ENCODE results near the gene PSENEN.
"Not testable (repeated sequence)": the region's sequence is repeated elsewhere in the genome, so short reads cannot be mapped to it uniquely, and the experiment has no call there.

The PSENEN gene

DNA sequence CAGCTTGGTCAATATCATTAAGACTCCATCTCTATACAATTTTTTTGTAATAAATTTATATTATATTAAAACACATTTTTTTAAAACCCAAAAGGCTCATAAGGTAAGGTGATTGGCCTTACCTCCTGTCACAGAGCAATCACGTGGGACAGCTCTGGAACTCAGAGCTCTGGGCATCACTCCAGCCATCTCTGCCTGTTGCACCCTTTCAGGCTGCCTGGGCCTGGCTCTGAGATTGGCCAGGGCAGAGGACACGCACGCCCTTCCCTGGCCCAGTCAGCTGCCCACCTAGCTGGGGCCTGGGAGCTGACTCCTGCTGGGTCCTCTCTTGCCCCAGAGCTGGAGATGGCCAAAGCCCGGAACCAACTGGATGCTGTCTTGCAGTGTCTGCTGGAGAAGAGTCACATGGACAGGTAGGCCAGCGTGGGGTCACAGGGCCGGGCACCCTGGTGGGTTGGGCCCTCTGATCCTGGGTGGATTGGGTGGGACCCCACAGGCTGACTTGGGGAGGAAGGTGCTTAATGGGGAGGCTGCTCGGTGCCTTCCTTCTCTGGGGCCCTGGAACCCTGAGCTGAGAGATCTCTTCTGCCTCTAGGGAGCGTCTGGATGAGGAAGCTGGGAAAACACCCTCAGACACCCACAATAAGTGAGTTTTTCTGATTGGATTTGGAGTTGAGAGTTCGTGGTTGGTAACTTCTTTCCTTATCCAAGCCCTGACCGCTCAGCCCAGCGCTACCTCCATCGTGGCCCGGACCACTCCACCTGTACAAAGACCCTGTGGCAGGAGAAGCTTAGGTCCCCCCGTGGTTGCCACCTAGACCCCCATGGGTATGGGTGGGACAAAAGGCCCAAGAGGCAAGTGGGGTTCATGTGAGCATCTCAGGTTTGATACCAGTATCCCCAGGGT is 6.6 kb downstream of the PSENEN start:
- DNase-seq = no peak

DNA sequence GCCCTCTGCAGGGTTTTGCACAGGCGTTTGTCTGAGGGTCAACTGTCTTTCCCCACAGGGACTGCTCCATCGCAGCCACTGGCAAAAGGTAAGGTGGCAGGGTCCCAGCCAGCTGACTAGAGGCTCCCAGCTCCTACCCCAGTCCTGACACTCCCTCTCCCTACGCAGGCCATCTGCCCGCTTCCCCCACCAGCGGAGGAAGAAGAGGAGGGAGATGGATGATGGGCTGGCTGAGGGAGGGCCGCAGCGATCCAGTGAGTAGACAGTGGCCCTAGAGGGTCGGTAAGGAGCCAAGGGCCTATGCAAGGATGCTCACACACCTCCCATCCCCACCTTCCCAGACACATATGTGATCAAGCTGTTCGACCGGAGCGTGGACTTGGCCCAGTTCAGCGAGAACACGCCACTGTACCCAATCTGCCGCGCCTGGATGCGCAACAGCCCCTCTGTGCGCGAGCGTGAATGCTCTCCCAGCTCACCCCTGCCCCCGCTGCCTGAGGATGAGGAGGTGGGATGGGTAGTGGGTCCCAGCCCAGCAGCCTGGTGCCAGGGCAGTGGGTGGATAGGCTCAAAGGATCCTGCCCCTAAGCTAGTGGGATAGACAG is 7.4 kb downstream of the PSENEN start:
- DNase-seq = no peak

DNA sequence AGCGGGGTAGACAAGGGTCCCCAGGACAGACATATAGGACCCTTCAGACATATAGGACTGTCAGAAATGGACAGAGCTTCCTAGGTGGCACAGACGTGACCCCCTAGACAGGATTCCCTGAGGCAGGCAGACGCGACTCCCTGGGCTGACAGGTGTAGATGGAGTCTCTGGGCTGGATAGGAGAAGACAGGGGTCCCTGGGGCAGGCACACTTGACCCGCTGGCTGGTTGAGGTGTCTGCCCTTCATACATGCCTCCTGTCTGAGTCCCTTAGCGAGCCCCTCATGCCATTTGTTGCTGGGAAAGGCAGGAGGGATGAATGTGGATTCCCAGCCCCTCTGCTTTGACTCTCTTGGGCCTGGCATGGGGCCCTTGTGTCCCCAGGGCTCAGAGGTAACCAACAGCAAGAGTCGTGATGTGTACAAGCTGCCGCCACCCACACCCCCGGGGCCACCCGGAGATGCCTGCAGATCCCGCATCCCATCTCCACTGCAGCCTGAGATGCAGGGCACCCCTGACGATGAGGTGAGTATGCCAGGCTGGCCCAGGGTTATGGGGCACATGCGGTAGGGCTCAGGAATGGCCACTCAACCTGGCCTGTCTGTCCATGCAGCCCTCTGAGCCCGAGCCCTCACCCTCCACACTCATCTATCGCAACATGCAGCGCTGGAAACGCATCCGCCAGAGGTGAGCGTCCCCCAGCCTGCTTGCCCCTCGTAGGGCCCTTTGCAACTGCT is 8.4 kb downstream of the PSENEN start:
- no peak for DNase-seq

DNA sequence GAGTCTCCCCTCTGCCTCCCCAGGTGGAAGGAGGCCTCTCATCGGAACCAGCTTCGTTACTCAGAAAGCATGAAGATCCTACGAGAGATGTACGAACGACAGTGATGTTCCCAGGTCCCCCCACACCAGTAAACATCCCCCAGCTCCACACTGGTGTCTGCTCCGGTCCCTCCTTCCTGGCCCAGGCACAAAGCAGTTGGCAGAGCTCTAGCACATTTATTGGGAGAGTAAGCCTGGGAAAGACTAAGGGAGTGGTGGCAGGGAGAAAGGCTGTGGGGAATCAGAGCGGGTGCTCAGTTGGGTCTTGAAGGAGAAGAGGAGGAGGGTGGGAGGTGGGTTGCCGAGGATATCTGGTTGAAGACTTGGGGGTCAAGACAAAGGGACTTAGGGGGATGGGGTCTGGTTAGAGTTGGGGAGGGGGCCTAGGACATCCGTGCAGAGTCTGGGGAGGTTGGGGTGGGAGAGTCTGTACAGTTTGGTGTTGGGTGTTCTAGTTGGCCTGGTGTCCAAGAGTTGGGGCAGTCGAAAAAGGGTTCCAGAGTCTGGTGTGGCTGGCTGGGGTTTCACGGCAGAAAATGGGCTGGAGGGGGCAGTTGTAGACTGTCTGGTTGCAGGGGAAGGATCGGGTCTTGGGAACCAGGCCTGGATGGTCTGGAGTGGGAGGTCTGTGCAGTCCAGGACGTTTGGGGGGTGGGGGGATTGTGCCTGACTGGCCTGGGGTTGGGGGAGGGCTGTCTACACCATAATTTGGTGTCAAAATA is 9.1 kb downstream of the PSENEN start:
- DNase-seq = no peak

DNA sequence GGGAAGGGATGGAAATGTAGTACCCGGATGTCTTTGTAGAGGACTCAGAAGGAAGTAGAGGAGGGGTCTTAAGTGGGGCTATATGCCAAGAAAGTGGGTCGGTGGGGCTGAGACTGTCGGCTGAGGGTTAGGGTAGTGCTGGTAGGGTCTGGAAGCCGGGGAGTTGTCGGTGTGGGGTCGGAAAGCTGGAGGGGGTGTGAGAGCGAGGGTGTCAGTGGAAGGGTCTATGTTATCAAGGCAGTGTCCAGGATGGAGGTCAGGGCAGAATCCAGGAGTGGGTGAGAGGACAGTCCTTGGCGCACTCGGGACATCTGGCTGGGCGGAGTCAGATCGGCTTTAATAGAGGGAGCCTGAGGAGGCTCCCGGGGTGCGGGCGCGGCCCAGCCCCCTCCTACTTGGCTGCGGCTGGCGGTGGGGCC is 9.7 kb downstream of the PSENEN start:
- peak; percentile 43 for DNase-seq

DNA sequence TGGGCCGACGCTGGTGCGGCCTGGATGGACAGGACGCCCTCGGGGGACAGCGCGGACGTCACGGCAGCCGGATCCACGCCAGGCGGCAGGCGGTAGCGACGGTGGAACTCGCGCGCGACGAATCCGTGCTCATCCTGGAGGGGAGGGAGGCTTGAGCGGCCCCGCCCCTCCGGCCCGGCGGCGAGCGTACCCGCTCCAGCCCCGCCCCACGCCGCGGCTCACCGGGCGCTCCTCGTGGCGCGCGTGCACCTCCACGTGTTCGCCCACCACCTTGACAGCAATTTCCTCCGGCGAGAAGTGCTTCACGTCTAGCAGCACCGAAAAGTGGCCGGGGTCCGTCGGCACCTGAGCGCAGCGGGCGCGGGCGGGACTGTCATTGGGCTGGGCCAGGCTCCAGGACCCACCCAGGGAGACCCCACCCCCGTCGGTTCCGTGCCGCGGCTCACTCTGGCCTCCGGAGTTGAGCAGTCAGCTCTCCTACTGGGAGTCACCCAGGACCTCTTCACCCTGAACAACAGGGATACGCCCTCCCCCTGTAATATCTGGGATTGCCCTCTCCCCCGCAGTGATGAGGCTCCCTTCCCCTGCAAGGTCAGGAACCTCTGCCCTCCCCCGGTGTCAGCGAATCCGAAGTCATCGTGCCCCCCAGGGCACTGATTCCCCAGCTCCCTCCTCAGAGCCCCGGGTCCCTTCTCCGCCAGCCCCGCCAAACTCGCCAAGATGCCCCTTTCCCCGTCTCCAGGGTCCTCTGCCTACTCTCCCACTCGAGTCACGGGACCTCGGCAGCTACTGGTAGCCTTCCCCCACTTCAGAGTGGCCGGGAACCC is 10.3 kb downstream of the PSENEN start:
- peak; percentile 50 for DNase-seq

DNA sequence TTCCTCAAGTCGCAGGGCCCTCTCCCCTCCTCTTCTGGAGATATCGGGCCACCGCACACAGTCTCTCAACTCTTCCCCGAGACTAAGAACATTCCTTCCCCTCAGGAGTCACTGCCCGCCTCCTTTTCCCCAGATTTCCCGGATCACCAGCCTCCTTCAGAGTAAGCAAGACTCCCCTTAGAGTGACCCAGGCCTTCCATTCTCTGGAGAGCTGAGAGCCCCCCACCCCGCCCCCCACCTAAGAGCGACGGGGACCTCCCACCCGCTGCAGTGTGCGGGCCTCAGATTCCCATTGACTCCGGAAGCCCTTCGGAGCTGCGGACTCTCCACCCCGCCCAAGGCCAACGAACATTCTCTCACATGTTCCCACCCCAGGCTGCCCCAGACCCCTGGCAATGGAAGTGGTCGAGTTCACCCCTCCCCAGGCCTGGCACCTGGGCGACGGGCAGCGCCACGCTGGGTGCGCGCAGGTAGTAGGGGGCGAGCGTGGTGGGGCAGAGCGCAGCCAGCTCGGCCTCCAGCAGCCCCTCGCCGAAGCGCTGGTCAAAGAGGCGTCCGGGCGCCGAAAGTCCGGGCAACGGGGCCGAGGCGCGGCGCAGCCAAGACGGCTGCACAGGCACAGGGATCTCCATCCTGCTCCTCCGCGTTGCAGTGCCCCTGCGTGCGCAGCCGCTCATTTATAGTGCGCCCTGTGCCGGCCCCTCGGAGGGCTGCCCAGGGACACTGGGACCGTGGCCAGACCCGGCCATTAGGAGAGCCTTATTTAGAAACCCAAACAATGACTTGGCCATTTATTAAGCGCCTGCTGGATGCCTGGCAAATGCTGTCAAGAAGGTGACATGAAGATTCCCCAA is 11.2 kb downstream of the PSENEN start, which contains the start of gene HSPB6:
HSPB6 (minus strand) TSS at position 653 of the 854 bp plus-strand sequence; CDS start at position 632, 21 bp downstream.
- peak; percentile 63 for DNase-seq

DNA sequence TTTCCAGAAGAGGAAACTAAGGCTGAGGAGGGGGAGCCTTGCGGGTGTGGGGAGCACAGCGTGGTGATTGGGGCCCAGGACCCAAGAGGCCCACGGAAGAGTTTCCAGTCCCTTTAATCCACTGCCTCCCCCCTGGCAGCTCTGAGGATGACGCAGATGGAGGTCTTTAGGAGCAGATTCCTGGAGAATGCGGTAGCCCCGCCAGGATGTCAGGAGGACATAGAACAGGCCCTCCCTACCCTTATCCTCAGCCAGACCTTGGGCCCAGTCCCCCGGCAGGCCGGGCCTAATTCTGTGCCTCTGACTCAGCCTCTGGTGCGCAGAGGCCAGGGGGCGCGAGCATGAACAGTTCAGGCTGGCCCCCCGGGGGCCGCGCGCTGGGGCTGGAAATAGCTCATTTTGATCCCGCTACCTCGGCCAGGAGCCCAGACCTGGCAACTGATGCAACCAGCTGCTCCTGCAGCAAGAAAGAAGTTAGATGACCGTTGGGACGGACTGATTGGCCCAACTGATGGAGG is 11.8 kb downstream of the PSENEN start:
- peak; percentile 77 for DNase-seq

DNA sequence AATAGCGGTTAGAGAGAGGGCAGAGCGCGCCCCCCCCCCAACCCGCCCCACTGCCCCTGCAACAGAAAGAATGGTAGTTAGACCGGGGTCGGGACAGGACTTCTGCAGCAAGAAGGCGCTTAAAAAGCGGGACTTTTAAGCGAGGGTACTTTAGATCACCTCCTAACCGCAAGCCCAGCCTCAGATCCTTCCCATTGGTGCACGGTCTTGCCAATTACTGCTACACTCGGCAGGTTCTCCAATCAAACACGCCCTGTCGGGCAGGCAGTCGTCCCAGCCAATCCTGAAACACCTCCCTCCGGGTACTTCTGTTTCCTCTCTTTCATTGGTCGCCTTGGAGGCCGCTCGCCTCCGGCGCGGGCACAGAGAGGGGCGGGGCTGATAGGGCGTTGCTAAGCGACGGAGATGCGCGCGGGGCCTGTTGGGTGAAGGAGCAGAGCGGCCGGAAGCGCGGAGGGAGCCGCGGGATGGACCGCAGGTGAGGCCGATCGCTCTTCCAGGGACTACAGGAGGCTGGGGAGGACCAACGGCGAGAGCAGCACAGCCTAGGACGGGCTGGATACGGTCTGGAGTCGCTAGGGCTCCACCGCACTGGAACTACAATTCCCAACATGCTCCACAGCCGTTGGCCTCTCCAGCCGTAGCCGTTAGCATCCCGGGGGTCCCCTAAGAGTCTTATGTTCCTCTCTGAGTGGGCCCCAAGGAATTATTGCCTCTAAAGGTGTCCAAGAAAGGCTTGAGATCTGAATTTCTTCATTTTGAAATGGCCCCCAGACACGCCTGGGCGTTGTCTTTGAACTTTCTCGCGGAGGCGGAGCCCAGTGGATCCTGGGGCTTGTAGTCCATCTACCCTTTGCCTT is 12.5 kb downstream of the PSENEN start, which contains the start of gene PROSER3:
PROSER3 (plus strand) TSS at position 428 of the 860 bp plus-strand sequence; CDS start at position 468, 40 bp downstream.
- peak; percentile 96 for DNase-seq

DNA sequence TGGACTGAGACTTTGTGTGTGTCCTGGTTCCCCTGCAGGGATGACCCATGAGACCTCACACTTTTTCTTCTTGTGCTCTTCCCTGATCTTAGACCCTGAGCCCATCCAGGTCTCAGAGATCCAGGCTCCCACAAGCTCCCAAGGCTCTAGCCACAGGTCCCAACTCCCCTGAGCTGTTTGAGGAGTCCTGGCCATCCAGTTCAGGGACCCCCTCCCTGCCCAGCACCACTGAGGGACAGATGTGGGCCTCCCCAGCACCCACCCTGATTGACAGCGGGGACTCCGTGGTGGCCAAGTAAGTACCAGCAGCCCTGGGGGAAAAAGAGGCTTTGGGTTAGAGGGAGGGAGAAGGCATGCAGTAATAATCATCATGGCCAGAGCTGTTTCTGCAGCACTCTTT is 14.2 kb downstream of the PSENEN start:
- DNase-seq = no peak

DNA sequence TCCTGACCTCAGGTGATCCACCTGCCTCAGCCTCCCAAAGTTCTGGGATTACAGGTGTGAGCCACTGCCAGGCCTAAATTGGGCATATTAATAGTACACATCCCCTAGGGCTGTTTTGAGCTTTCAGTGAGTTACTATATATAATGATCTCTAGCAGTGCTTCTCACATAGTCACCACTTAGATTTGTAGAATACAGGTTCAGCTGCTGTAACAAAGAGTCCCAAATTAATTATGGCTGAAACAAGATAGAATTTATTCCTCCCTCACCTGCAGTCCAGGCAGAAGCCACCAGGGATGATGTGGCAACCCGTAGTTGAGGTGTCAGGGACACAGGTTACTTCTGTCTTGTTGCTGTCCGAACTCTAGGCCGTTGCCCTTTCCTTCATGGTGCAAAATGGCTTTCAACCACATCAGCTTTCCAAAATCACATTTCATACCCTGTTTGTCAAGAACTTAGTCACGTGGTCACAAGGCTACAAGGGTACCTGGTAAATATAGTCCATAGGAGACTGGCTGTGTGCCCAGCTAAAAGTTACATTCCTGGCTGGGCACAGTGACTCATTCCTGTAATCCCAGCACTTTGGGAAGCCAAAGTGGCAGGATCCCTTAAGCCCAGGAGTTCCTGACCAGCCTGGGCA is 15.4 kb downstream of the PSENEN start:
- DNase-seq = no peak

DNA sequence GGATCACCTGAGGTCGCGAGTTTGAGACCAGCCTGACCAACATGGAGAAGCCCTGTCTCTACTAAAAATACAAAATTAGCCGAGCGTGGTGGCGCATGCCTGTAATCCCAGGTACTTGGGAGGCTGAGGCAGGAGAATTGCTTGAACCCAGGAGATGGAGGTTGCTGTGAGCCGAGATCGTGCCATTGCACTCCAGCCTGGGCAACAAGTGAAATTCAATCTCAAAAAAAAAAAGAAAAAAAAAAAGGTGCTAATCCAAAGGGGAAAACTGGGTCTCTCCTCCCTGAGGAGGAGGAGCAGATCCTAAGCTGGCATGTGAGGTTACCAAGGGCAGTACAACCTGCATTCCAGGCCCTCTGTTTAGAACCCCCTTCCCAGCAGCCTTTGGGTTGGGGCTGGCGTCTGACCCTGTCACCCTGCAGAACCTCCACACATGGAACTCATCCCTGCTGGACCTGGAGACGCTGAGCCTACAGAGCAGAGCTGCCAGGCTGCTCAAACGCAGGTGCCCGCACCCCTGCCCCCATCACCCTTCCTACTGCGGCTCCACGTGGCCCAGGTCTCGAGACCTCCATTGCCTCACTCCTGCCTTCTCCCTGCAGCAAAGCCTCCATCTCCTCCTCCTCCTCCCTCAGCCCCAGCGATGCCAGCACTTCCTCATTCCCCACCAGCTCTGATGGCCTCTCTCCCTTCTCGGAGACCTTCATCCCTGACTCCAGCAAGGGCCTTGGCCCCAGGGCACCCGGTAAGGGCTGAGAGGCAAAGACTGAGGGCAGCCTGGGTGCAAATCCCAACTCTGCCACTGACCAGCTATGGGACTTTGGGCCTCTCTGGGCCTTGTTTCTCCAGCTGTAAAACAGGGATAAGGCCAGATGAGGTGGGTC is 19.2 kb downstream of the PSENEN start:
- DNase-seq = no peak

DNA sequence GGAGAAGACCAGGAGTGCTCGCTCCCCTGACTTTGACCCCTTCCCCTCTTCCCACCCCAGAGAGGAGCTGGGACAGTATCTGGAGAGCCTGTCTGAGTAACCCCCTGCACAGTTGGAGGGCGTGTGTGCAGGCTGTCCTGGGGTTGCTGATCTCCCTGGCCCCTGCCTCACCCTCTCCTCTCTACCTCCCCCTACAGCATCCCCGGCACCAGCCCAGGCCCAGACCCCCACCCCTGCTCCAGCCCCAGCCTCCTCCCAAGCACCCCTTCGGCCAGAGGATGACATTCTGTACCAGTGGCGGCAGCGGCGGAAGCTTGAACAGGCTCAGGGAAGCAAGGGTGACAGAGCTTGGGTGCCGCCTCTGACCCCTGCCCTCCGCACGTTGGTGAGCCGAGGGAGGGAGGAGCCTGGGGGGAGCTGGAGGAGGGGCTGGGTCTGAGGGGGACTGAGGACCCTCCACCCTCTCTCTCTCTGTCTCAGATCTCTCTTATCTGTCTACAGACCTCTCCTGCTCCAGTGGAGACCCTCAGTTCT is 21.2 kb downstream of the PSENEN start:
- no peak for DNase-seq

DNA sequence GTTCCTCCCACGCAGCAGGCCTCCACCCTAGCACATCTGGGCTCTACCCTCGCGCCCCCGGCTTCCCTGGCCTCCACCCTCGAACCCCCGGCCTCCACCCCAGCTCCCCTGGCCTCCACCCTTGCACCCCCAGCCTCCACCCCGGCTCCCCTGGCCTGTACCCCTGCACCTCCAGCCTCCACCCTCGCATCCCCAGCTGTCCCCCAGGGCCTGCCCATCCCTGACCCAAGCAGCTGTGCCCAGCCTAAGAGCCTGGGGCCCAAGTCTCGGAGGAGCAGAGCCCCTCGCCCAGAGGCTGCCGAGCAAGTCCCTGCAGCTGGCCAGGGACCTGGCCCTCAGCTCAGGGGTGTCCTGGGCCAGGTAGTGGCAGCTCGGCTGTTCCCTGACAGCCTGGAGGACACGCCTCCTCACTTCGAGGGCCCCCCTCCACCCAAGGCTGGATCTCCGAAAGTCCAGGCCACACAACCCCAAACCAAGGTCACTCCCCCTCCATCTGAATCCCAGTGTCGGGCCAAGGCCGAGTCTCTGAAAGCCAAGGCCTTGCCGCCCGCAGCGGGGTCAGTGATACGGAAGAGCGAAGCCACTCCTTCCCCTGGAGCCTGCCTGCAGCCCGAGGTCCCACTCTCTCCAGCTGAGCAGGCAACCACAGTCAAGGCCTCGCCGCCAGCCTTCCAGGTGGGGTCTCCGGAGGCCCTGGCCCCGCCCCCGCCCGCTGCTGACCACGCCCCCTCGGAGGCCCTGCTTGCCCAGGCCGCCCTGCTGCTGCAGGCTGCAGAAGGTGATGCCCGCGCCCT is 22.0 kb downstream of the PSENEN start:
- peak; percentile 55 for DNase-seq

DNA sequence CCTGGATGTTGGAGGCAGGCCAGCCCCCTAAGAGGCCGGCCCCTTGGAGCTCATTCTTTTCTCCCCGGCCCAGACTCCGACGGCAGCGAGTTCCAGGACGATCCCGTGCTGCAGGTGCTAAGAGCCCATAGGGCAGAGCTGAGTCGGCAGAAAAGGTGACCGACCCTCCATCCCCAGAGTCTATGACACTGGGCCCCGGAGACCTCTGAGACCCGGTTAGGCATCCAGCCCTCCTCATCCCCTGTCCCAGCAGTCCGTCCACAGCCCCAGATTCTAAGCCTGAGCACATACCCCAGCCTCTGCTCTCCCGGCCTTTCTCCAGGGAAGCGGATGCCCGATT is 22.6 kb downstream of the PSENEN start:
- peak; percentile 36 for DNase-seq

DNA sequence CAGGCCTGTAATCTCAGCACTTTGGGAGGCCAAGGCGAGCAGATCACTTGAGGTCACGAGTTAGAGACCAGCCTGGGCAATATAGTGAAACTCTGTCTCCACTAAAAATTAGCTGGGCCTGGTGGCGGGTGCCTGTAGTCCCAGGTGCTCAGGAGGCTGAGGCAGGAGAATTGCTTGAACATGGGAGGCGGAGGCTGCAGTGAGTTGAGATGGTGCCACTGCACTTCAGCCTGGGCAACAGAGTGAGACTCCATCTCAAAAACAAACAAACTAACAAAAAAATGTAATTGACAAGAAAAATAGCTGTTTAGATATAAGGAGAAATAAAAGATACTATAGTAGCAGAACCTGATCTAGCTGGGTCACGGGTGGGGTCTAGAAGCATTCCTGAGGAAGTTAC is 26.9 kb downstream of the PSENEN start:
- DNase-seq = not testable (repeated sequence)

Measured in right kidney (tissue), 1 donor.